NOMO-1 treated with dmso at 0.1 percent for 144 hours (cell line): ENCODE results near the gene ARCN1.
"Not testable (repeated sequence)": the region's sequence is repeated elsewhere in the genome, so short reads cannot be mapped to it uniquely, and the experiment has no call there.

Experiments used
- DNase-seq: peaks from one replicate; lab custom pipeline; 2025; ENCODE audit not compliant: unreplicated experiment; lab: John Stamatoyannopoulos, UW

Gene ARCN1

GRCh38 chr11:118605116-118605867, 33.1 kb downstream of the ARCN1 start:
- no peak for DNase-seq

GRCh38 chr11:118606157-118606843, 34.1 kb downstream of the ARCN1 start:
- DNase-seq: no peak

- DNase-seq: no peak
These were observed 34.6 kb downstream of the ARCN1 start for GRCh38 chr11:118606844-118607228.

- no peak for DNase-seq
These were observed 35.5 kb downstream of the ARCN1 start, which contains the start of gene PHLDB1 for GRCh38 chr11:118607401-118608359. TSS of gene PHLDB1 (plus strand) at chr11:118607615. CDS start at chr11:118613837, 6,222 bp downstream.

GRCh38 chr11:118608360-118609227, 36.4 kb downstream of the ARCN1 start:
- no peak for DNase-seq

GRCh38 chr11:118609380-118610224, 37.4 kb downstream of the ARCN1 start:
- DNase-seq: no peak

GRCh38 chr11:118610225-118610772, 38.1 kb downstream of the ARCN1 start:
- no peak for DNase-seq

GRCh38 chr11:118610773-118611432, 38.7 kb downstream of the ARCN1 start:
- DNase-seq: peak; percentile 32

GRCh38 chr11:118611433-118611795, 39.2 kb downstream of the ARCN1 start:
- not testable (repeated sequence) for DNase-seq

- DNase-seq: no peak
These were observed 40.2 kb downstream of the ARCN1 start for GRCh38 chr11:118612378-118612777.

- no peak for DNase-seq
These were observed 42.3 kb downstream of the ARCN1 start for GRCh38 chr11:118614511-118614910.

GRCh38 chr11:118615282-118615975, 43.2 kb downstream of the ARCN1 start:
- DNase-seq: no peak

GRCh38 chr11:118615976-118616371, 43.8 kb downstream of the ARCN1 start:
- DNase-seq: no peak

GRCh38 chr11:118618115-118618990, 46.1 kb downstream of the ARCN1 start:
- no peak for DNase-seq

- no peak for DNase-seq
These were observed 46.8 kb downstream of the ARCN1 start for GRCh38 chr11:118618991-118619375.

GRCh38 chr11:118619444-118620197, 47.4 kb downstream of the ARCN1 start:
- DNase-seq: no peak
